ENCODE measurements around the gene SYDE2.
"Not testable (repeated sequence)": the region's sequence is repeated elsewhere in the genome, so short reads cannot be mapped to it uniquely, and the experiment has no call there.

SYDE2 gene

GRCh38 chr1:85200463-85201339 lies at the start of gene SYDE2:
Gene SYDE2 (minus strand): TSS chr1:85201016. CDS start chr1:85200996, 20 bp downstream.
- H3K9ac ChIP-seq (ENCODE audit: low read depth, low read length): peak within 1 kb of the TSS; percentile 51
- no peaks in the 10 kb centered on the region for H3K36me3 ChIP-seq (ENCODE audit: control insufficient read depth, insufficient read depth, low read length)
- no peaks in the 10 kb centered on the region for H3K9me3 ChIP-seq (ENCODE audit: control insufficient read depth, insufficient read depth, low read length)
- H3K4me3 ChIP-seq (ENCODE audit: low read depth, low read length): peak within 1 kb of the TSS; percentile 59
- H3K4me1 ChIP-seq (ENCODE audit: control insufficient read depth, insufficient read depth, low read length): peaks cover 3% of the 10 kb centered on the region
- peaks cover 4% of the 10 kb centered on the region for H3K27me3 ChIP-seq (ENCODE audit: control insufficient read depth, insufficient read depth, low read length)

- H3K4me3 ChIP-seq (ENCODE audit: low read depth, low read length); H3K9me3 ChIP-seq (ENCODE audit: control insufficient read depth, insufficient read depth, low read length); H3K4me1 ChIP-seq (ENCODE audit: control insufficient read depth, insufficient read depth, low read length); H3K27me3 ChIP-seq (ENCODE audit: control insufficient read depth, insufficient read depth, low read length); H3K9ac ChIP-seq (ENCODE audit: low read depth, low read length); H3K36me3 ChIP-seq (ENCODE audit: control insufficient read depth, insufficient read depth, low read length): not testable (repeated sequence)
These were observed 48.2 kb upstream of the SYDE2 start for GRCh38 chr1:85249042-85249441.

- H3K4me1 ChIP-seq (ENCODE audit: control insufficient read depth, insufficient read depth, low read length): peaks cover 3% of the 10 kb centered on the region
- H3K9me3 ChIP-seq (ENCODE audit: control insufficient read depth, insufficient read depth, low read length): no peaks in the 10 kb centered on the region
- no peaks in the 10 kb centered on the region for H3K27me3 ChIP-seq (ENCODE audit: control insufficient read depth, insufficient read depth, low read length)
- no peak overlapping the region for H3K4me3 ChIP-seq (ENCODE audit: low read depth, low read length)
- H3K36me3 ChIP-seq (ENCODE audit: control insufficient read depth, insufficient read depth, low read length): no peaks in the 10 kb centered on the region
- no peak overlapping the region for H3K9ac ChIP-seq (ENCODE audit: low read depth, low read length)
These were observed 45.1 kb upstream of the SYDE2 start for GRCh38 chr1:85245891-85246290.

- Histone ChIP-seq H3K9ac (ENCODE audit: low read depth, low read length) (no peak overlapping the region), H3K9me3 (ENCODE audit: control insufficient read depth, insufficient read depth, low read length) (no peaks in the 10 kb centered on the region), H3K27me3 (ENCODE audit: control insufficient read depth, insufficient read depth, low read length) (no peaks in the 10 kb centered on the region), H3K4me1 (ENCODE audit: control insufficient read depth, insufficient read depth, low read length) (peaks cover 3% of the 10 kb centered on the region), H3K4me3 (ENCODE audit: low read depth, low read length) (no peak overlapping the region), H3K36me3 (ENCODE audit: control insufficient read depth, insufficient read depth, low read length) (no peaks in the 10 kb centered on the region)
These were observed 44.6 kb upstream of the SYDE2 start for GRCh38 chr1:85245456-85245855.

GRCh38 chr1:85244271-85245061 lies 43.6 kb upstream of the SYDE2 start:
- Histone ChIP-seq H3K4me3 (ENCODE audit: low read depth, low read length) (no peak overlapping the region), H3K9me3 (ENCODE audit: control insufficient read depth, insufficient read depth, low read length) (no peaks in the 10 kb centered on the region), H3K9ac (ENCODE audit: low read depth, low read length) (no peak overlapping the region)

GRCh38 chr1:85243372-85243771 lies 42.6 kb upstream of the SYDE2 start:
- Histone ChIP-seq H3K4me3 (ENCODE audit: low read depth, low read length) (no peak overlapping the region), H3K9me3 (ENCODE audit: control insufficient read depth, insufficient read depth, low read length) (no peaks in the 10 kb centered on the region), H3K9ac (ENCODE audit: low read depth, low read length) (no peak overlapping the region), H3K4me1 (ENCODE audit: control insufficient read depth, insufficient read depth, low read length) (peaks cover 3% of the 10 kb centered on the region), H3K36me3 (ENCODE audit: control insufficient read depth, insufficient read depth, low read length) (no peaks in the 10 kb centered on the region), H3K27me3 (ENCODE audit: control insufficient read depth, insufficient read depth, low read length) (no peaks in the 10 kb centered on the region)

More at GRCh38 chr1:85244271-85245061, 43.6 kb upstream of the SYDE2 start:
- Histone ChIP-seq H3K4me1 (ENCODE audit: control insufficient read depth, insufficient read depth, low read length) (peaks cover 3% of the 10 kb centered on the region), H3K36me3 (ENCODE audit: control insufficient read depth, insufficient read depth, low read length) (no peaks in the 10 kb centered on the region), H3K27me3 (ENCODE audit: control insufficient read depth, insufficient read depth, low read length) (no peaks in the 10 kb centered on the region)

GRCh38 chr1:85240643-85241042 lies 39.8 kb upstream of the SYDE2 start:
- no peaks in the 10 kb centered on the region for H3K9me3 ChIP-seq (ENCODE audit: control insufficient read depth, insufficient read depth, low read length)
- no peak overlapping the region for H3K9ac ChIP-seq (ENCODE audit: low read depth, low read length)
- no peak overlapping the region for H3K4me3 ChIP-seq (ENCODE audit: low read depth, low read length)
- no peaks in the 10 kb centered on the region for H3K36me3 ChIP-seq (ENCODE audit: control insufficient read depth, insufficient read depth, low read length)
- no peaks in the 10 kb centered on the region for H3K27me3 ChIP-seq (ENCODE audit: control insufficient read depth, insufficient read depth, low read length)
- peaks cover 3% of the 10 kb centered on the region for H3K4me1 ChIP-seq (ENCODE audit: control insufficient read depth, insufficient read depth, low read length)

- H3K4me1 ChIP-seq (ENCODE audit: control insufficient read depth, insufficient read depth, low read length): peaks cover 3% of the 10 kb centered on the region
- no peak overlapping the region for H3K9ac ChIP-seq (ENCODE audit: low read depth, low read length)
These were observed 39.4 kb upstream of the SYDE2 start for GRCh38 chr1:85240174-85240601.

GRCh38 chr1:85237613-85238012 lies 36.8 kb upstream of the SYDE2 start:
- no peaks in the 10 kb centered on the region for H3K36me3 ChIP-seq (ENCODE audit: control insufficient read depth, insufficient read depth, low read length)
- no peak overlapping the region for H3K9ac ChIP-seq (ENCODE audit: low read depth, low read length)
- no peaks in the 10 kb centered on the region for H3K27me3 ChIP-seq (ENCODE audit: control insufficient read depth, insufficient read depth, low read length)
- no peaks in the 10 kb centered on the region for H3K9me3 ChIP-seq (ENCODE audit: control insufficient read depth, insufficient read depth, low read length)
- no peak overlapping the region for H3K4me3 ChIP-seq (ENCODE audit: low read depth, low read length)
- H3K4me1 ChIP-seq (ENCODE audit: control insufficient read depth, insufficient read depth, low read length): no peaks in the 10 kb centered on the region

More at GRCh38 chr1:85240174-85240601, 39.4 kb upstream of the SYDE2 start:
- no peaks in the 10 kb centered on the region for H3K27me3 ChIP-seq (ENCODE audit: control insufficient read depth, insufficient read depth, low read length)
- no peak overlapping the region for H3K4me3 ChIP-seq (ENCODE audit: low read depth, low read length)
- no peaks in the 10 kb centered on the region for H3K36me3 ChIP-seq (ENCODE audit: control insufficient read depth, insufficient read depth, low read length)
- no peaks in the 10 kb centered on the region for H3K9me3 ChIP-seq (ENCODE audit: control insufficient read depth, insufficient read depth, low read length)

- peaks cover 6% of the 10 kb centered on the region for H3K4me1 ChIP-seq (ENCODE audit: control insufficient read depth, insufficient read depth, low read length)
- H3K36me3 ChIP-seq (ENCODE audit: control insufficient read depth, insufficient read depth, low read length): no peaks in the 10 kb centered on the region
- H3K9ac ChIP-seq (ENCODE audit: low read depth, low read length): no peak overlapping the region
- H3K27me3 ChIP-seq (ENCODE audit: control insufficient read depth, insufficient read depth, low read length): no peaks in the 10 kb centered on the region
- H3K4me3 ChIP-seq (ENCODE audit: low read depth, low read length): no peak overlapping the region
- H3K9me3 ChIP-seq (ENCODE audit: control insufficient read depth, insufficient read depth, low read length): no peaks in the 10 kb centered on the region
These were observed 29.6 kb upstream of the SYDE2 start for GRCh38 chr1:85230305-85230977.

- H3K9me3 ChIP-seq (ENCODE audit: control insufficient read depth, insufficient read depth, low read length): no peaks in the 10 kb centered on the region
- no peak overlapping the region for H3K9ac ChIP-seq (ENCODE audit: low read depth, low read length)
- no peak overlapping the region for H3K4me3 ChIP-seq (ENCODE audit: low read depth, low read length)
- no peaks in the 10 kb centered on the region for H3K36me3 ChIP-seq (ENCODE audit: control insufficient read depth, insufficient read depth, low read length)
- no peaks in the 10 kb centered on the region for H3K27me3 ChIP-seq (ENCODE audit: control insufficient read depth, insufficient read depth, low read length)
- peaks cover 13% of the 10 kb centered on the region for H3K4me1 ChIP-seq (ENCODE audit: control insufficient read depth, insufficient read depth, low read length)
These were observed 28.8 kb upstream of the SYDE2 start for GRCh38 chr1:85229574-85230097.
